Ovary (tissue), 9 donors: ENCODE measurements around the gene MRPL27. TPM values are rescaled to one million over a fixed set of nuclear protein-coding genes. Genes with fewer than 3 reads are reported as not detected.

ENCODE experiments used
- DNase-seq, 5 donors: peaks; one replicate each; pipeline ENCODE4 v3.0.0-alpha.2; 2019 to 2020
- H3K27ac ChIP-seq, 2 donors: fragments of 200-600 bp; one replicate each; pipeline versions ENCODE4 v1.5.1 to v1.8.0; 2019 to 2022
- H3K27me3 ChIP-seq: fragments of 200-600 bp; one replicate; pipeline ENCODE4 v1.8.0; 2022
- H3K36me3 ChIP-seq: fragments of 200-600 bp; sonication (generic); one replicate; pipeline ENCODE4 v1.5.1; 2019
- H3K4me1 ChIP-seq: one replicate; pipeline ENCODE4 v1.8.1; 2013; ENCODE audit warnings: mild to moderate bottlenecking, moderate library complexity; ENCODE audit not compliant: insufficient read depth
- H3K4me3 ChIP-seq: fragments of 200-600 bp; sonication (generic); one replicate; pipeline ENCODE4 v1.5.1; 2017
- H3K9me3 ChIP-seq, 2 donors: fragments of 200-600 bp in 1 of 2; sonication (generic) in 1 of 2; one replicate each; pipeline versions ENCODE4 v1.5.1 to v1.8.1; 2013 to 2019; ENCODE audit warnings: mild to moderate bottlenecking in 1 of 2, moderate library complexity in 1 of 2
- EP300 ChIP-seq: sonication (generic); formaldehyde crosslinking; IDR thresholded peaks from one replicate; pipeline ENCODE4 v1.6.1; 2017; ENCODE audit warnings: antibody characterized with exemption
- POLR2A ChIP-seq: fragments of 450-650 bp; IDR thresholded peaks from one replicate; pipeline ENCODE4 v1.6.1; 2017; ENCODE audit warnings: antibody characterized with exemption, mild to moderate bottlenecking, moderate library complexity
- WGBS, 3 donors: extraction: QIAGEN DNeasy Blood & Tissue Kit in 1 of 3; methylation state at CpG; one replicate each; pipeline versions ENCODE4 v1.1.5 to v1.1.7; 2013 to 2017; 5-methylcytosine and 5-hydroxymethylcytosine counted together
- intact Hi-C, 4 donors: fragments of 100-400 bp; cut with DNase I; formaldehyde crosslinking; loops; one replicate each; pipeline versions ENCODE4 v1.11.0 to v1.15.1; 2022 to 2023
- polyA plus RNA-seq, 2 donors: library from polyadenylated mRNA; stranded (reverse); fragments of 200-250 nt in 1 of 2; fragments of 350-450 nt in 1 of 2; fragmentation: Illumina TruSeq in 1 of 2; extraction: RNeasy Lipid Tissue Mini Kit (QIAGEN cat#74804) in 1 of 2; gene quantifications; one replicate each; pipeline ENCODE4 v1.2.3, GENCODE V29; 2013 to 2014
- total RNA-seq, 7 donors: library from RNA; depleted of rRNA in 2 of 7; stranded (reverse); fragments of >200 nt in 2 of 7; fragmentation: NEBNext Ultra II Directional in 3 of 7; extraction: Animal tissue kit (Norgen Biotek cat#: 25700) in 3 of 7; gene quantifications; one replicate each; pipeline versions ENCODE4 v1.1.0 to v1.2.4, GENCODE V29; 2016 to 2023
- TF ChIP-seq, protein P1 (sequence below), 3 donors: fragments of 450-650 bp in 2 of 3; fragments of 200-600 bp in 1 of 3; IDR thresholded peaks; one replicate each; pipeline versions ENCODE4 v1.5.1 to v1.8.0; 2016 to 2022; ENCODE audit warnings: antibody characterized with exemption in 3 of 3, mild to moderate bottlenecking in 1 of 3
- donor health status: DM: no; HTN: no; CAD: no; lungs with moderate emphysema.
- donor health status: DM: no; HTN: no; CAD: no.
- donor health status: Bipolar disorder and iron deficiency.
- donor health status: DM: yes; HTN: yes; CAD: no.
- donor health status: DM: no; HTN: no; CAD: no.
- donor health status: DM: yes; HTN: yes; CAD: no.

MRPL27 gene
- total and polyA plus RNA-seq, 9 donors: 38.7 to 74.8 (median 48.8) TPM

DNA sequence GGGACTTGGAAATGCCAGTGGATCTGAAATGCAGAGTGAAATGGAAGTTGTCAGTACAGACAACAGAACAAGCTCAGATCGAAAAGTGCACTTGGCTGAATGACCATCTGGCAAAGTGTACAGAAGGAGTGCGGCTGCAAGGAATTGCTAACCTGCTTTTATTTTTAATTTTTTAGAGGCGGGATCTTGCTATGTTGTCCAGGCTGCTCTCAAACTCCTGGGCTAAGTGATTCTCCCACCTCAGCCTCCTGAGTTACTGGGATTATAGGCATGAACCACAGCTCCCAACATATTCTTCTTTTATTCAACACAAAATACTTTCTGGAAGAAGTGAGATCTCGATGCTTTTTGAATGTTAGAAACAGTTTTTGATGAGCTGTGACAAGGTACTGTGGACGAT is 20.7 kb upstream of the MRPL27 start:
- Histone ChIP-seq H3K4me3 (no peak overlapping the region), H3K36me3 (no peaks in the 10 kb centered on the region), H3K4me1 (peaks cover 5% of the 10 kb centered on the region), H3K27ac (no peak overlapping the region), H3K27me3 (no peaks in the 10 kb centered on the region), H3K9me3 (no peaks in the 10 kb centered on the region)
- 85 to 92% (median 89%) methylated on average over 5 of the region's 5 CpGs for WGBS, 3 donors
- DNase-seq: no peak
- TF ChIP-seq POLR2A: no peak
- TF ChIP-seq EP300: no peak
- TF ChIP-seq, protein P1, sequence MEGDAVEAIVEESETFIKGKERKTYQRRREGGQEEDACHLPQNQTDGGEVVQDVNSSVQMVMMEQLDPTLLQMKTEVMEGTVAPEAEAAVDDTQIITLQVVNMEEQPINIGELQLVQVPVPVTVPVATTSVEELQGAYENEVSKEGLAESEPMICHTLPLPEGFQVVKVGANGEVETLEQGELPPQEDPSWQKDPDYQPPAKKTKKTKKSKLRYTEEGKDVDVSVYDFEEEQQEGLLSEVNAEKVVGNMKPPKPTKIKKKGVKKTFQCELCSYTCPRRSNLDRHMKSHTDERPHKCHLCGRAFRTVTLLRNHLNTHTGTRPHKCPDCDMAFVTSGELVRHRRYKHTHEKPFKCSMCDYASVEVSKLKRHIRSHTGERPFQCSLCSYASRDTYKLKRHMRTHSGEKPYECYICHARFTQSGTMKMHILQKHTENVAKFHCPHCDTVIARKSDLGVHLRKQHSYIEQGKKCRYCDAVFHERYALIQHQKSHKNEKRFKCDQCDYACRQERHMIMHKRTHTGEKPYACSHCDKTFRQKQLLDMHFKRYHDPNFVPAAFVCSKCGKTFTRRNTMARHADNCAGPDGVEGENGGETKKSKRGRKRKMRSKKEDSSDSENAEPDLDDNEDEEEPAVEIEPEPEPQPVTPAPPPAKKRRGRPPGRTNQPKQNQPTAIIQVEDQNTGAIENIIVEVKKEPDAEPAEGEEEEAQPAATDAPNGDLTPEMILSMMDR (IDR thresholded peaks at IDR 0.05): no peak
- intact Hi-C loops: no loop called here

DNA sequence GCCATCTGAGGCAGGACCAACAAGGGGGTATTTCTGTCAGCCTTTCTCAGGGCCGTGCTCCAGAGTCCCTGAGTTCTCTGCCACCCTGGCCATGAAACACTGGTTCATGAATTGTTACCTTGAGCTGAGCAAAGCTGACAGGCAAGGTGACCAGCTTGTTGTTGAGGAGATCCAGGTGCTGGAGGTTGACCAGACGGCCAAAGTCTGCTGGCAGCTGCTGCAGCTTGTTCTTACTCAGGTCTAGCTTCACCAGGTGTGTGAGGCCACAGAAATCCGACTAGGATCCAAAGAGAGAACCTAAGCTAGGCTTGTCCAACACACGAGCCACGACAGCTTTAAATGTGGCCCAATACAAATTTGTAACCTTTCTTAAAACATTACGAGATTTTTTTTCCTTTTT is 19.6 kb upstream of the MRPL27 start:
- DNase-seq: no peak
- Histone ChIP-seq H3K27ac (no peak overlapping the region), H3K36me3 (no peaks in the 10 kb centered on the region), H3K9me3 (no peaks in the 10 kb centered on the region), H3K27me3 (no peaks in the 10 kb centered on the region), H3K4me1 (peaks cover 5% of the 10 kb centered on the region), H3K4me3 (no peak overlapping the region)
- 78 to 86% (median 84%) methylated on average over 6 of the region's 6 CpGs for WGBS, 3 donors
- TF ChIP-seq, protein P1 (IDR thresholded peaks at IDR 0.05): no peak
- intact Hi-C loops: no loop called here

DNA sequence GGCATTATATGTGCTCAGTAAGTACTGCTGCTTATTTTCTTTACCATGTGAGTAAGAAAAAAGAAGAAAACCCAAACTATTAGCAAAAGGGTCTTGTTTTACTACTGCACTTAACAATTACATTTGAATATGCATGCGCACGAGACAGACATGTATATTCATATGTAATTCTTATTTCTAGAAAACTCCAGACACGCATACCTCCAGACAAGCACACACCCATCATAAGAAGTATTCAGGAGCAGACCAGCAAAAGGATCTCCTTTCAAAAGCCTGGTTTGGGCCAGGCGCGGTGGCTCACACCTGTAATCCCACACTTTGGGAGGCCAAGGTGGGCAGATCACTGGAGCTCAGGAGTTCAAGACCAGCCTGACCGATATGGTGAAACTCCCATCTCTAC is 16.6 kb upstream of the MRPL27 start:
- Histone ChIP-seq H3K9me3 (no peaks in the 10 kb centered on the region), H3K27ac (no peak overlapping the region), H3K27me3 (no peaks in the 10 kb centered on the region), H3K36me3 (no peaks in the 10 kb centered on the region), H3K4me3 (no peak overlapping the region), H3K4me1 (peaks cover 2% of the 10 kb centered on the region)
- 95 to 98% (median 96%) methylated on average over 6 of the region's 6 CpGs for WGBS, 3 donors
- TF ChIP-seq POLR2A (no peak), EP300 (no peak)
- TF ChIP-seq, protein P1 (IDR thresholded peaks at IDR 0.05): no peak
- intact Hi-C loops: no loop called here
- DNase-seq: no peak

DNA sequence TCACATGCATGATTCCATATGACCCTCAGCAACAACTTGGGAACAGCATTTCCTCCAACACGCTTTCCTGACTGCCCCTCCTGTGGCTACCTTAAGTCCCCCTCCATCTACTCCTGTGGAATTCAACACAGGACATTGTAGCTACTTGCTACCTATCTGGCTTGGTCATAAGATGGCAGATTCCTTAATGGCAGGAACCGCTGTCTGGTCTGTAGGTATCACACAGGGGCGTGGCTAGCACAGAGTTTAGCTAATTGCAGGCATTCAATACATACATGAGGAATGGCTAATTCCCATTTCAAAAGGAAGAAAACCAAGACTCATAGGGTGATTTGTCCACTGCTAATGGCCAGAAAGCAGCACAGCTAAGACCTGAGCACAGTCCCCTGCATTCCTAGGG is 15.7 kb upstream of the MRPL27 start:
- intact Hi-C loops: no loop called here

More for the DNA sequence above, 15.7 kb upstream of the MRPL27 start:
- Histone ChIP-seq H3K36me3 (no peaks in the 10 kb centered on the region), H3K4me1 (peaks cover 2% of the 10 kb centered on the region), H3K27ac (no peak overlapping the region), H3K27me3 (no peaks in the 10 kb centered on the region), H3K4me3 (no peak overlapping the region), H3K9me3 (no peaks in the 10 kb centered on the region)
- WGBS, 3 donors: 92 to 94% (median 94%) methylated on average over 3 of the region's 3 CpGs
- TF ChIP-seq, protein P1 (IDR thresholded peaks at IDR 0.05): no peak
- TF ChIP-seq EP300 (no peak), POLR2A (no peak)
- DNase-seq: no peak
